Tibial nerve (tissue), 3 donors: ENCODE data around the gene SHISA2.

Experiments used
- CTCF ChIP-seq, 5 experiments: fragments of 200-600 bp in 3 of 5; fragments of 450-650 bp in 2 of 5; sonication (generic) in 3 of 5; IDR thresholded peaks; one replicate each; pipeline ENCODE4 v1.5.1; 2016 to 2019; ENCODE audit warnings: antibody characterized with exemption in 5 of 5, mild to moderate bottlenecking in 3 of 5, moderate library complexity in 2 of 5
- POLR2A ChIP-seq, 2 donors: fragments of 450-650 bp; IDR thresholded peaks; one replicate each; pipeline ENCODE4 v1.6.1; 2017; ENCODE audit warnings: antibody characterized with exemption in 2 of 2, mild to moderate bottlenecking in 2 of 2, moderate library complexity in 2 of 2

GRCh38 chr13:26017932-26018665, 33.7 kb downstream of the SHISA2 start:
- no peak for TF ChIP-seq CTCF (IDR thresholded peaks at IDR 0.05)
- TF ChIP-seq POLR2A (IDR thresholded peaks at IDR 0.05) = no peak
